Chondrocyte (in vitro differentiated cells): ENCODE results near the gene CEACAM21. TPM values are rescaled to one million over a fixed set of nuclear protein-coding genes. Genes with fewer than 3 reads are reported as not detected.

Experiments
- DNase-seq: peaks from one replicate; pipeline ENCODE4 v3.0.0; 2021; ENCODE audit warnings: mixed read lengths, low spot score
- H3K27ac Mint-ChIP-seq: one replicate; pipeline ENCODE4 v1.8.0; 2021; ENCODE audit warnings: mild to moderate bottlenecking, moderate library complexity, mixed read lengths; ENCODE audit not compliant: unreplicated experiment
- H3K27me3 Mint-ChIP-seq: 2 replicates; pipeline ENCODE4 v1.8.0; 2021; ENCODE audit warnings: low read depth, mixed read lengths
- H3K36me3 Mint-ChIP-seq: 2 replicates; pipeline ENCODE4 v1.8.0; 2021; ENCODE audit warnings: low read depth, mixed read lengths
- H3K4me1 Mint-ChIP-seq: 2 replicates; pipeline ENCODE4 v1.8.0; 2021; ENCODE audit warnings: low read depth, mild to moderate bottlenecking, mixed read lengths
- H3K4me3 Mint-ChIP-seq: one replicate; pipeline ENCODE4 v1.8.0; 2021; ENCODE audit warnings: mild to moderate bottlenecking, moderate library complexity, mixed read lengths; ENCODE audit not compliant: unreplicated experiment
- H3K9me3 Mint-ChIP-seq: 2 replicates; pipeline ENCODE4 v1.8.0; 2021; ENCODE audit warnings: low read depth, mixed read lengths
- CTCF ChIP-seq: fragments of 200-600 bp; sonication (generic); IDR thresholded peaks from 2 replicates; pipeline ENCODE4 v1.5.0; 2021; ENCODE audit warnings: antibody characterized with exemption, mild to moderate bottlenecking, moderate library complexity
- total RNA-seq: library from RNA; stranded (reverse); gene quantifications from 3 replicates; pipeline ENCODE4 v1.2.1, GENCODE V29; 2021

CEACAM21 gene
- total RNA-seq, 1 donor from 2014 or later, result not detected

- Mint-ChIP-seq H3K4me3 (no peak overlapping the region), H3K9me3 (no peaks in the 10 kb centered on the region), H3K4me1 (no peaks in the 10 kb centered on the region), H3K27me3 (peaks cover 1% of the 10 kb centered on the region), H3K36me3 (no peaks in the 10 kb centered on the region), H3K27ac (no peak overlapping the region)
- no peak for TF ChIP-seq CTCF
- DNase-seq, result no peak
These were observed 42.2 kb downstream of the CEACAM21 start for GRCh38 chr19:41617941-41618730.

DNA sequence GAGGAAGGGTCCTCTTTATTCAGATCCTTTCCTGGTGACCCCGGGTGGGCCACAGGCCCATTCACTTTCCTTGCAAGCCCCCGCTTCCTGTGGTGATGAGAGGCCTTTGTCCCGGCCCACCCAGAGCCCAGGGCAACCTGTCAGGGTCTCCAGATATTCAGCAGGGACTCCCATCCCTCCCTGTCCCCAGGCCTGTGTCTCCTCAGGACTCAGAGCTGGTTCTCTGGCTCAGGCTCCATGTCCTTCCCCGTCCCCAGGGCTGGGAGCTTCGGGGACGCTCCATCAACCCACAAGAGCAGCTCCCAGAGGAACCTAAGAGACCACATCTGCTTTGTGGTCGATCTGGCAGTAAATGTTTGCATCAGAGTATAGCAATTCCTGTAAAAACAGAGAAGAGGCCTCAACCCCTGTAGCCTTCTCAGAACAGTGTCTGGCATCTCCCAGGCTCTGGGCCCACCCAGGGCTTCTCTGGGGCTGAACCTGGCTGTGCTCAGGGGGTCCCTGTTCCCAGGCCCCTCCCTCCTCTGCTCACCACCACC is 43.1 kb downstream of the CEACAM21 start:
- H3K27me3 Mint-ChIP-seq, result peaks cover 3% of the 10 kb centered on the region
- H3K9me3 Mint-ChIP-seq, result no peaks in the 10 kb centered on the region

GRCh38 chr19:41620171-41620570 is 44.2 kb downstream of the CEACAM21 start:
- Mint-ChIP-seq H3K36me3 (no peaks in the 10 kb centered on the region), H3K4me3 (no peak overlapping the region), H3K27me3 (peaks cover 6% of the 10 kb centered on the region), H3K27ac (no peak overlapping the region), H3K9me3 (no peaks in the 10 kb centered on the region), H3K4me1 (no peaks in the 10 kb centered on the region)
- DNase-seq, result no peak
- TF ChIP-seq CTCF, result no peak

More for the DNA sequence above, 43.1 kb downstream of the CEACAM21 start:
- Mint-ChIP-seq H3K4me1 (no peaks in the 10 kb centered on the region), H3K4me3 (no peak overlapping the region), H3K36me3 (no peaks in the 10 kb centered on the region), H3K27ac (no peak overlapping the region)
- no peak for DNase-seq
- no peak for TF ChIP-seq CTCF

DNA sequence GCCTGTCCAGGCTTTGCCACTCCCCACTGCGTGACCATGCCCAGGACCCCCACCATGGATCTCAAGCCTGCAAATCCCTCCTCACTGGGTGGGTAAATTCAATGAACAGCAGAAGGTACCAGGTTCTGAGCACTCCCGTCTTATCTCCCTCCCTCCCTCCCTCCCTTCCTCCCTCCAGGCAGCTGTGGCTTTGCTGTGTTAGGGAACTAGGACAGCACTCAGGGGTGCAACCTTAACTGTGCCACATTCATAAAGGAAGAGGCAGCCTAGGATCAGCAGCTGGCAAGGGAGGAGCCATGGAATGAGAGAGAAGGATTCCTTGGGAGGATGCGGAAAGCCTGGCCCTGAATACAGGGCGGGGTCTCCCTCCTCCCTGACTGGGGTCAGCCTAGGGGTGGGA is 45.3 kb downstream of the CEACAM21 start:
- DNase-seq, result no peak
- Mint-ChIP-seq H3K4me1 (no peaks in the 10 kb centered on the region), H3K4me3 (no peak overlapping the region), H3K9me3 (no peaks in the 10 kb centered on the region), H3K27ac (no peak overlapping the region), H3K36me3 (no peaks in the 10 kb centered on the region), H3K27me3 (peaks cover 8% of the 10 kb centered on the region)
- no peak for TF ChIP-seq CTCF

GRCh38 chr19:41621654-41622053 is 45.7 kb downstream of the CEACAM21 start:
- no peak overlapping the region for H3K27ac Mint-ChIP-seq
- H3K27me3 Mint-ChIP-seq, result peaks cover 13% of the 10 kb centered on the region
- no peak overlapping the region for H3K4me3 Mint-ChIP-seq
- H3K9me3 Mint-ChIP-seq, result no peaks in the 10 kb centered on the region
- DNase-seq, result no peak
- no peaks in the 10 kb centered on the region for H3K36me3 Mint-ChIP-seq
- no peaks in the 10 kb centered on the region for H3K4me1 Mint-ChIP-seq
- TF ChIP-seq CTCF, result no peak
